GM12891 (cell line): ENCODE data around the gene MXD1.

Experiments
- PAX5 ChIP-seq: IDR thresholded peaks from 2 replicates; pipeline ENCODE4 v1.6.1; 2011; ENCODE audit warnings: low read length, moderate library complexity, mild to moderate bottlenecking; ENCODE audit not compliant: insufficient read depth, severe bottlenecking
- POLR2A ChIP-seq: IDR thresholded peaks from 2 replicates; pipeline ENCODE4 v1.6.1; 2011; ENCODE audit warnings: low read depth, low read length, control low read depth
- POLR2AphosphoS5 ChIP-seq: IDR thresholded peaks from 2 replicates; pipeline ENCODE4 v1.6.1; 2011; ENCODE audit warnings: low read depth, low read length, control low read depth
- POU2F2 ChIP-seq: IDR thresholded peaks from 2 replicates; pipeline ENCODE4 v1.6.1; 2011; ENCODE audit warnings: low read depth, mild to moderate bottlenecking, control low read depth, low read length, moderate library complexity
- SPI1 ChIP-seq: IDR thresholded peaks from 2 replicates; pipeline ENCODE4 v1.6.1; 2011; ENCODE audit warnings: low read depth, low read length, control low read depth
- TAF1 ChIP-seq: IDR thresholded peaks from 2 replicates; pipeline ENCODE4 v1.6.1; 2011; ENCODE audit warnings: low read depth, low read length, control low read depth

- TF ChIP-seq POLR2A (no peak), POLR2AphosphoS5 (no peak), SPI1 (no peak), PAX5 (no peak), POU2F2 (no peak), TAF1 (no peak)
Measured at GRCh38 chr2:69957965-69958364, 43.1 kb downstream of the MXD1 start.
